Astrocyte of the spinal cord (primary cell): ENCODE results near the gene KCTD15.

Experiments
- DNase-seq: peaks from one replicate; pipeline ENCODE4 v3.0.0; 2011; ENCODE audit warnings: low read depth, low spot score
- H3K4me3 ChIP-seq: 2 replicates; pipeline ENCODE4 v1.5.1; 2011; ENCODE audit warnings: low read depth, mild to moderate bottlenecking, low read length, moderate library complexity
- in situ Hi-C: cut with HindIII; loops from 2 replicates; pipeline ENCODE4 v1.10.0; 2017; ENCODE audit warnings: low sequenced_read_pairs
- TF ChIP-seq, protein P1 (sequence below): IDR thresholded peaks from 2 replicates; pipeline ENCODE4 v1.5.1; 2012; ENCODE audit warnings: low read depth, mild to moderate bottlenecking, low read length, inconsistent platforms

The KCTD15 gene

GRCh38 chr19:33840783-33841182, 44.1 kb downstream of the KCTD15 start:
- TF ChIP-seq, protein P1, sequence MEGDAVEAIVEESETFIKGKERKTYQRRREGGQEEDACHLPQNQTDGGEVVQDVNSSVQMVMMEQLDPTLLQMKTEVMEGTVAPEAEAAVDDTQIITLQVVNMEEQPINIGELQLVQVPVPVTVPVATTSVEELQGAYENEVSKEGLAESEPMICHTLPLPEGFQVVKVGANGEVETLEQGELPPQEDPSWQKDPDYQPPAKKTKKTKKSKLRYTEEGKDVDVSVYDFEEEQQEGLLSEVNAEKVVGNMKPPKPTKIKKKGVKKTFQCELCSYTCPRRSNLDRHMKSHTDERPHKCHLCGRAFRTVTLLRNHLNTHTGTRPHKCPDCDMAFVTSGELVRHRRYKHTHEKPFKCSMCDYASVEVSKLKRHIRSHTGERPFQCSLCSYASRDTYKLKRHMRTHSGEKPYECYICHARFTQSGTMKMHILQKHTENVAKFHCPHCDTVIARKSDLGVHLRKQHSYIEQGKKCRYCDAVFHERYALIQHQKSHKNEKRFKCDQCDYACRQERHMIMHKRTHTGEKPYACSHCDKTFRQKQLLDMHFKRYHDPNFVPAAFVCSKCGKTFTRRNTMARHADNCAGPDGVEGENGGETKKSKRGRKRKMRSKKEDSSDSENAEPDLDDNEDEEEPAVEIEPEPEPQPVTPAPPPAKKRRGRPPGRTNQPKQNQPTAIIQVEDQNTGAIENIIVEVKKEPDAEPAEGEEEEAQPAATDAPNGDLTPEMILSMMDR: no peak
- in situ Hi-C loops: no loop called here
- no peak overlapping the region for H3K4me3 ChIP-seq
- DNase-seq: no peak

DNA sequence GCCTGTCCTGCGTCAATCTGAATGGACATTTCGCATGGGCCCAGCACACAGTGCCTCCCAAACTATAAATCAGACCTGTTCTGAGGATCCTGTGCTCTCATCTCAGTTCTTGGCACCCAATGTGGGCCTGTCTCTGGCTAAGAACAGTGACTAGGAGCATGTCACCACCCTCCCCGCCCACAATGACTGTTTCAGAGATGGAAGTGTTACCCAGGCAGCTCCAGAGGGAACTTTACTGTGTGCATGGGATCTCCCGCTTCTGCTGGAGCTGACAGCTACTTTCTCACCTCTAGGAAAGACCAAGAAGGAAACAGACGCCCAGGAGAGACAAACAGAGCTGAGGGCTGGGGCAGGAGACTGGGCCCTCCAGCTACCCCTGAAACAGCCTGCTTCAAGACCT, 45.0 kb downstream of the KCTD15 start:
- no peak overlapping the region for H3K4me3 ChIP-seq
- no peak for DNase-seq
- in situ Hi-C loops: no loop called here
- TF ChIP-seq, protein P1: no peak

DNA sequence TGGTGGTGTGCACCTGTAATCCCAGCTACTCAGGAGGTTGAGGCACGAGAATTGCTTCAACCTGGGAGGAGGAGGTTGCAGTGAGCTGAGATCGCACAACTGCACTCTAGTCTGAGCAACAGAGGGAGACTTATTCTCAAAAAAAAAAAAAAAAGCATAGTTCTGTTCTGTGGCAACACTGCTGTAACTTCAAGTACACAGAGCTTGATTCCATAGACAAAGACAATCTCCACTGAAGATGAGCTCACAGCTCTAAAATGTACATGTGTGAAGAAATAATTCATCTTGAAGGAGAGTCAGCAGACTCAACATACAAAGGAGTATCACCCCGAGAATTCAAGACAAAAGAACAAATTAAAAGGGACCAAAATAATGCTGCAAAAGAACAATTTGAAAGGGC, 47.8 kb downstream of the KCTD15 start:
- H3K4me3 ChIP-seq: no peak overlapping the region
- TF ChIP-seq, protein P1: no peak
- in situ Hi-C loops: no loop called here
- no peak for DNase-seq

DNA sequence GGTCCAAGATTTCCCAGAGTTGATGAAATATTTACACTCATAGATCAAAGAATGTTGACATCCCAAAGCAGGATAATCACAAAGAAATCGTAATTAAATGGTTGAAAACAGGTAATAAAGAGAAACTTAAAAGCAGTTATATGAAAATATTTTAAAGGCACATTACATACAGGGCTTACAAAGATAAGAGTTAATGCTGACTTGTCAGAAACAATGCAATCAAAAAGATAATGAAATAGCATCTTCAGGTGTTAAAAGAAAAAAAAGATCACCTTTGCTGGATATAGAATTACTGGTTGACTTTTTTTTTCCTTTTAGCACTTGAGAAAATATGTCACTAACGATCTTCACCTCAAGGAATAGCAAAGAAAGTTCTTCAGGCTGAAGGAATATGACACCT, 48.8 kb downstream of the KCTD15 start:
- H3K4me3 ChIP-seq: no peak overlapping the region
- no peak for DNase-seq
- TF ChIP-seq, protein P1: no peak
- in situ Hi-C loops: no loop called here

DNA sequence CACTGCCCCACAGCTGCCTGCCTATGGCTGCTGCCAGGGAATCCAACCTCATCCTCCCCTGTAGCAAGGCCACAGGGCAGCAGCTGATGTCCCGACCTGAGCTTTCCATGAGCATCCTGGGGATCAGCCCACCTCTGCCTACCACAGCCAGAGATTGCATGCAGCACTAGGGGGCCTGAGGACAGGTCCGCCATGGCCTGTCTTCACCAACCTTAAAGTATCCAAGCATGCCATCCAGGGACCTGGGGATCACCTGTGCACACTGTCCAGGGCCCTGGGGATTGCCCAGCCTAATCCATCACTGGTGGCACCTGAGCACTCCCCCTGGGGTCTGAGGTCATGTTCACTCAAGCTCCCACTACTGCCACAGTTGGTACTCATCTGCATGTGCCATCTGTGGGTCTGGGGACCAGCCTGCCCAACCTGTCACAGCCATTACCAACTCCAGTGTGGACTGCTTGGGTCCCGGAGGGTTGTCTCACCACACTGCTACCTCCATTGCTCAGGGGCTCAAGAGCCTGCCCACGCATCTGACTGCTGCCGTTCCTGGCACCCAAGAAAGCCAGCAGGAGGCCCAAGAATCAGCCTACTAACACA, 53.0 kb downstream of the KCTD15 start:
- H3K4me3 ChIP-seq: no peak overlapping the region
- TF ChIP-seq, protein P1: no peak
- no peak for DNase-seq
- in situ Hi-C loops: no loop called here

DNA sequence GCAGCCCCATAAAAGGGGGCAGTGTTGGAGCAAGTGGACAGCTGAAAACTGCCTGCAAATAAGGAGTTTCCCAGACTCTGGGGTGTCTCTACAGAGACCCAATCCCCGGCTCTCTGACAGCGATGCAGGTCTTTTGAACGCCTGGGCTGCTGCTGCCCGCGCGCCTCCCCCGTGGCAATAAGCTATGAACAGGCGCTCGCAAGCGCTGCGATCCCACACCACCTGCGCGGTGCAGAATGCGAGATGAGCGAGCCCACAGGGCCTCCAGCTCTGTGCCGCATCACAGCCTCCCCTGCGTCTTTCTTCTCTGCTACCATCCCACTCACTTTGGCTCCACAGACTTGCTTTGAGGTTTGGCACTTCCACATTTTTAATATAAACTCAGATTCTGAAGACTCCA, 62.3 kb downstream of the KCTD15 start:
- no peak for DNase-seq
- TF ChIP-seq, protein P1: no peak
- no peak overlapping the region for H3K4me3 ChIP-seq
- in situ Hi-C loops: no loop called here
